Stimulated activated CD4-positive, alpha-beta T cell treated with anti-CD3 and anti-CD28 coated beads, Interleukin-1b, Interleukin-23, amount 100 ng/mL, for 48 hours (primary cell): ENCODE results near the gene HNMT.
"Not testable (repeated sequence)": the region's sequence is repeated elsewhere in the genome, so short reads cannot be mapped to it uniquely, and the experiment has no call there.

Experiments
- DNase-seq: peaks from one replicate; pipeline ENCODE4 v3.0.0-alpha.2; 2020

The HNMT gene

DNA sequence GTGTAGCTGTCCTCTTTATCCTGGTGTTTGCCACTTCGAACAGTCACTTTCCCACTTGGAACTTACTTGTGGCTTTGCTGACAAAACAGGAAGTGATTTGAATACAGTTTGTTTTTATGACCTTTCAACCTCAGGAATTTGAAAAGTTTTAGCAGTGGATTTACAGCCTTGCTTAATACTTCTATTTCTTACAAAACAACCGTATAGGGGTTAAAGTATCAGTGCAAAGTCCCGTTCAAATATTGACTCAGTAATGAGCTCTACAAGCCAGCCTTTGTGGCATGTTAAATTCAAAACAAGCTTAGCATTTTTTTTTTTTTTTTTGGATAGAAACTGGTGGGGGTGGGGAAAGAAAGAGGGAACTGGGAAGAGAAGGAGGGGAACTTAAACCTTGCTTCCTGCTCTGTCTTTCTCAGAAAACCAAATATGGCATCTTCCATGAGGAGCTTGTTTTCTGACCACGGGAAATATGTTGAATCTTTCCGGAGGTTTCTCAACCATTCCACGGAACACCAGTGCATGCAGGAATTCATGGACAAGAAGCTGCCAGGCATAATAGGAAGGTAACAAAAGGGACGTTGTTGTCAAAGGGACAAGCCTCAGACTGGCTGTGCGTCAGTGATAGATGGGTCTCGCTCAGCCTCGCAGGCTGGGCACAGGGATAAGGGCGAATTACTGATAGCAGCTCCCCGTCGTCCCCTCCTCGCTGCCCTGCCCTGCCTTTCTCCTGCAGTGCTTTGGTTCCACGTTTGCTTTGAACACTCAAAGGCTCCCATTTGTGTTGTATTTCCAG is at the start of gene HNMT:
Gene HNMT, plus strand, starts transcription at position 408 of the 793 bp plus-strand sequence. Its CDS starts 19 bp downstream, at position 427.
- DNase-seq: no peak

DNA sequence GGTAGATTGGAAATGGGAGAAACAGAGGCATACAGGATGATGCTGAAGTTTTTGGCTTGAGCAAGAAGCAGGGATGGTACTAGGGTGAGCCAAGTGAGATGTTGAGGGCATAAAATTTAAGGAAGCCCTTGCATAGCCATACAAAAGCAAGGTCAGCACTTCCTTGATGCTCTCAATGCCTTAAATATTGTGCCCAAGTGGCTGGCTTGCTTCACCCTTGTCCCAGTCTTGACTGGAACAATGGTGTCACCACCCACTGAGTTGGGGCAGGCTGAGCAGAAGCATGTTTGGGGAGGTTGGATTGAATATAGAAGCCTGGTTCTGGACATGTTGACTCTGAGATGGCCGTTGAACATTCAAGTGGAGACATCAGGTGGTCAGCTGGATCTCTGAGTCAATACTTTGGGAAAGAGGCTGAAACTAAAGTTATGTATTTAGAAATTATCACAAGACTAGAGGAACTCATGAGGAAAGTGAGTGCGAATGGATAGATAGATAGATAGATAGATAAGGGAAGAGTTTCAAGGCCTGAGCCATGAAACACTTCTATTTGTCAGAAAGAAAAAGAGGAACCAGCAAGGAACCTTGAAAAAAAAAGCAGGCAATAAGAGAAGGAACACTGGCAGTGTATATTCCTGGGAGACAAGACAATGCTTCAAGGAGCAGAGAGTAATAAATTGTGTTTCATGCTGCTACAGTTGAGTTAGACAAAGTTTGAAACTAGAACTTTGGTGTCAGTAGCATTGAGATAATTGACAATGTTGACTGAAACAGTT is 43.0 kb upstream of the HNMT start:
- DNase-seq: no peak

DNA sequence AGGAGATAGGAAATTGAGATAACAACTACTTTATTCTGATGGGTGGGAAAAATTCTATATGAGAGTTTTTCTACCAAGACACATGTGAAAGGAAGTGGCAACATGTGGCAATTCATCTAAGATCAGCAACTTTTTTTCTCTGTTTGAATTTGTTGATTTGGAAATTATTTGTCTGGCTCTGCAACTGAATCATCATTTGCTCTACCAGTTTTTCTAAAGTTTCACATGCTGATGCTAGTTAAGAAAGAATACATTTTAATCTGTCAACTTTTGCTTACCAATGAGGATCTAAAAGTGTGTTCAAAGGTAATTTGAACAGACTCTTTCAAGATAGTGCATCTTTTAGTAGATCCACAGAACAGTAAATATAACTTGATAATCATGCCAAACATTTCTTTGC is 42.1 kb upstream of the HNMT start:
- DNase-seq: not testable (repeated sequence)

DNA sequence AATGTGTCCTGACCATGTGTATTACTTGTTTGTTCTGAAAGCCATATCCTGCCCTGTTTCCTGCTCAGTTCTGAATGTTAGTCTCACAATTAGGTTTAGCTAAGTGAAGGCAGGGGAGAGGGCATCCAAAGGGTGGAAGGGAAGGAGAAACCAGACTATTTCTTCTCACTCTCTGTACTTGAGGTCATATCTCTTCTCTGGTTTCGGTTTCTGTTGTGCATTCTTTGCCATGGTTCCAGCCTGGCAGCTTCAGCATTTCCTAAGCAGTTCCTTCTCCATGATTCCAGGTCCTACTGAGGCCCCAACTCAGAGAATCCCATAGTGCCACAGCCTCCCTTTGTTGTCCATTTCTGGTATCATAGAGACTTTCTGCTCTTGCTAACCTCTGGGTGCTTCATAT is 40.3 kb upstream of the HNMT start:
- DNase-seq: no peak

DNA sequence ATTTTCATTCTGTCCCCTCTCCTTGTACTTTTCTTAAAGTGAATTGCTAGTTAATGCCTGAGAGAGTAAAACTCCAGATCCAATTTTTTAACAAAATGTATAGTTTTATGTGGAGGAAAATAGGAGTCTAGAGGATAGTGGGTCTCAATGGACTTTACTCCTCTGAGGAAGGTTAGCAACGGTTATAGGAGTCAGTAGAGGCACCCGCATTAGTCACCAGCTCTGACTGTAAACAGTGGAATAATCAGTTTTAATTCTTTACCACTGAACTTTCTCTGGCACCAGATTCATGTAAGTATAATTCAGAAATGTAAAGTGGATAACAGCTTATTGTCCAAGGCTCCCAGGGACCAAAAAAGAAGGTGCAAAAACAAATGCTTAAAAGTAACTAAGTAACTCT is 38.7 kb upstream of the HNMT start:
- no peak for DNase-seq

DNA sequence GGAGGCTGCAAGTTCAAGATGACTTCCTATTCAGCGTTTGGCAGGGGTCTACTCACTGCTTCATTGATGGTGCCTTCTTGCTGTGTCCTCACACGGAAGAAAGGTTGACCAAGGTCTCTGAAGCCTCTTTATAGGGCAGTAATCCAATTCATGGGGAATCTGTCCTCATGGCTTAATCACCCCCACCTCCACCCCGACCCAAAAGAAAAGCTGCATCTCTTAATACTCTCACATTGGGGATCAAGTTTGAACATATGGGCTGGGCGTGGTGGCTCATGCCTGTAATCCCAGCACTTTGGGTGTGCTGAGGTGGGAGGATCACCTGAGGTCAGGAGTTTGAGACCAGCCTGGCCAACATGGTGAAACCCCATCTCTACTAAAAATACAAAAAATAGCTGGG is 36.4 kb upstream of the HNMT start:
- no peak for DNase-seq

DNA sequence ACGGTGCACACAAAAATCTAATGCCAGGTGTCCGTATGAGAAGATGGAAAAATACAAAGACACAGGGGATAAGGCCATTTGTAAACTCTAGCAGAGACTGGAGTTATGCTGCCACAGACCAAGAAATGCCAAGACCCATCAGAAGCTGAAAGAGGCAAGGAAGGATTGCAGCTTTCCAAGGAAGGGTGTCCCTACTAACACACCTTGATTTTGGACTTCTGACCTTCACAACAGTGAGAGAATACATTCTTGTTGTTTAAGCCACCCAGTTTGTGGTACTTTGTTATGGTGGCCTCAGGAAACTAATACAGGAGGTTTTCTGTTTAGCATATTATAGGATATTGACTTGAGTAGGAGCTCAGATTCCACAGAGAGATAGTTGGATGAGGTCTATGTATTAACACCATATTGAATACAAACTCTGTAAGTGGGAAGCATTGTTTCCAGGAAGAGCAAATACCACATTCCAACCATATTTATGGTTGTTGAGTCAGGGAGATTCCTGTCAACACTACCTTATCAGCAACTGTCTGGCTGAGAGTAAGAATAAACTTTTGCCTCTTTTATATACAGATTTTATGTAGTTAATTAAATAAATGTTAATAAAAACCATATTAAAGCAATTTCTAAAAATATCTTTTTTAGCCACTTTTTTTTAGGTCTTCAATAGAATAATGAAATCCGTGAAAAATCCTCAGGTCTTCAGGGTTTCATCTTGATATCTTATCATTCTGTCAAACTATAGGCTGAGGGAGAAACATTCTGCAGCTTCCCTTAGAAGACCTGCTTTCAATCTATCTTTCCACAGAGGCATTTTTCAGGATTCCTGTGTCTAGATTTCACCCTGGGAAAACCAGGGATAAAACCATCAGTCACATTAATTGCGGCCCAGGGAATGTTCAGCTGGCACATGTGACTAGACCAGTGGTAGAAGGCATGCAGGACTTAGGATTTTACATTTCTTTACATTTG is 35.4 kb upstream of the HNMT start:
- DNase-seq: no peak

DNA sequence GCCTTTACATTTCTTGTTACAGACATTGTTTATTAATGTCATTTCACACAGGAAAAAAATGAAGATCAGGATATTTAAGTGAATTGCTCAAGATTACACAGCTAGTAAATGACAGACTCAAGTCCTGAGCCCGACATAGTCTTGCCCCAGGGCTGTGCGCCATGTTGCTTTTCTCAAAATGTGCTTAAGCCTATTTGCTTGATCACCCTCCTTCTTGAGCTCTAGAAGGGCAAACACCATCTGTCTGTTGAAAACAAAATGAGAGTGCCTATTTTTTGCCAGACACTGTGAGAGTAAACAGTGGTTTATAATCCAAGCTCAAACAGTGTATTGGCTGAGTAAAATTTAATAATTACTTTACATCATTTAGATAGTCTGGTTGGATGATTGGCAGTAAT is 34.8 kb upstream of the HNMT start:
- no peak for DNase-seq

DNA sequence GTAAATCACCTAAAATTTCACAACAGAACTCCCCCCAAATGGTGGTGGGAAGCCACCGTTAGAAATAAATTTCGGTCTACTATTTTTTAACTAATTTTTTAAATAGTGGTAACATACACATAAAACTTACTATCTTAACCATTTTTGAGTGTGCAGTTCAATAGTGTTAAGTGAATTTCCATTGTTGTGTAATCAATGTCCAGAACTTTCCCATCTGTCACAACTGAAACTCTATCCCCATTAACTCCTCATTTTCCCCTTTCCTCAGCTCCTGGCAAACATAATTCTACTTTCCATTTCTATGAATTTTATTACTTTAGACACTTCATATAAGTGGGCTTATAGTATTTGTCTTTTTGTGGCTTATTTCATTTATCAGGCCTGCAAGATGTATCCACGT is 34.1 kb upstream of the HNMT start:
- DNase-seq: no peak

DNA sequence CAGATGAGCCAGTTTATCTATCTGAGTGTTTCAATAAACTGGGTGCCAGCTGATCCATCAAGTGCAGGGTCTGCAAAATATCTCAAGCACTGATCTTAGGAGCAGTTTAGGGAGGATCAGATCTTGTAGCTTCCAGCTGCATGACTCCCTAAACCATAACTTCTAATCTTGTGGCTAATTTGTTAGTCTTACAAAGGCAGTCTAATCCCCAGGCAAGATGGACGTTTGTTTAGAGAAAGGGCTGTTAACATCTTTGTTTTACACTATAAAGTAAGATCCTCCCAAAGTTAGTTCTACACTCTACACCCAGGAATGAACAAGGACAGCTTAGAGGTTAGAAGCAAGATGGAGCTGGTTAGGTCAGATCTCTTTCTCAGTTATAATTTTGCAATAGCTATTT is 28.7 kb upstream of the HNMT start:
- no peak for DNase-seq

DNA sequence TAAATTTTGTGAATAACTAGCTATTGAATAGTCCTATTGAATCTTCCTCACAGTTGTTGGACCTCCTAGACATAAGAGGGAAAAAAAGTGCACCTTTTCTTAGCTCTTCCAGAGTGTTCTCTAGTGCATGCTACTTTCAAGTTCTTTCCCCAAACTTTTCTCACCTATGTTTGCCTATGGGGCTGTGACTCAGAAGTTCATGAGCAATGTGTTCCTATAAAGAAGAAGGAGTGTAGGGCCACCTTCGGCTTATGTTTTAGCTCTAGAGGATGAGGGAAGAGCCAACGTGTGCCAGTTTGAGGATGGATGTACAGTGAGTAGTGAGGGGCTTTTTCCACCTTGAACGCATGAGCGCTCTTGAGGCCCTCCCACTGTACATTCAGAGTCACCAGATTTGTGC is 27.0 kb upstream of the HNMT start:
- DNase-seq: no peak

DNA sequence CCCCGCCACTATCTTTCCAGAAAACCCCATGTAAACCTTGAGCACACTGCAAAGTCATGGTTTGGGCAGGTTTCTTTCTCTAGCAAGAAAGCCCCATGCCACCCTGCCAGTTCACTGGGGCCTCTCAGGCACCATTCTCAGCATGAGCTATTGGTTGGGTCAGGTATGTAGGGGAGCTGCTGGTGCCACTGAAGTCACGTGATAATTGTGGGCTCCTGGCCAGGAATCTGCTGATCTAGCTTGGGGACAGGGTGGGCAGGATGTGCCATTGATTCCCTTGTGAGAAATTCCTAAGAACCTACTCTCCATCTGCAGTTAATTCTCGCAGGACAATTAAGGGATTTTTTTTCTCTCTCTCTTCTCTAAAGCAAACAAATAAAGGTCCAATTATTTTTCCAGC is 26.5 kb upstream of the HNMT start:
- no peak for DNase-seq

DNA sequence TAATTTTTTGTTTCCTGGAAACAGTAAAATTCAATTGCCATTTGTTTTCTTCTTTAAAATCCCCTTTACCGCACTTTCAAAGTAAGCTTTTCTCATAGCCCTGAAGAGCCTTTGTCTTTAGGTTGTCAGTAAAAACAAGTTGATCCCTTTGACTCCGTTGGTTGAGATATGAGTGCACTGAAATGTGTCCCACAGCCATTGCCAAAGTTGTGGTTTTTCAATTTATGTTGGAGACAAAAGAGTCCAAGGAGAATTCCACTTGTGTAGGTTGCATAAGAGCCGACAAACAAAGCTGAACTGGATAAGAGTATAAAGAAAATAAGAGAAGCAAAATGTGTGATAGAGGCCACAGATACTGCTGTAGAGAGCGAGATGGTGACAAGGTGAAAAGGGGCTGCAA is 26.1 kb upstream of the HNMT start:
- no peak for DNase-seq

DNA sequence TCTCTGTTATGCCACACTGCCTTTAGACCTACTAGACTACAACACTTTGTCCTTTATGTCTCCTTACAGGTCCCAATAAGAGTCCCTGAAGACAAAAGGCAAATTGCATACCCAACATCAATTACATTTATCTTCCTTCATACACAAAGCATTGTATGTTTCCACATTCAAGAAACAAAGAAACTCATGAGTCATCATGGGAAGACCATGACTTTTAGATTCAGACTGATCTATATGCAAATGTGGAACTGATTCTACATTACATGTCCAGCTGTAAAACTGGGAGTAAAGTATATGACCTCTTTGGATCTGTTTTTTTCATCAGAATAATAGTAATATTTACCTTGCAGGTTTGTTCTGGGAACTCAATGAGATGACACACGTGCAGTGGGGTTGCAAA is 25.2 kb upstream of the HNMT start:
- DNase-seq: no peak

DNA sequence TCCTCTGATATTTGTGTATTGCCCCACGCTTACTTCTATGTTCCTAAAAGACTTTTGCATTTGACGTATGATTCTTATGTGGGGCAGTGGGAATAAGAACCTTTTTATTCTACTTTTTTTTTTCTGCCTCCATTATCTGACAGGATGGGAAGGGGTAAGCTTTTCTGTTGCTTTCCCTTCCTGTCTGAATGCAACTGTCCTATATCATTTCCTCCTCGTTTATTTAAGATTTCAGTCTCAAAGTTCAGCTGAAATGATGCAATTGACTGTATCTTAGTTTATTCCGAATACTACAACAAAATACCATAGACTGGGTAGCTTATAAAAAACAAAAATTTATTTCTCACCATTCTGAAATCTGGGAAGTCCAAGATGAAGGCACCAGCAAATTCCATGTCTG is 24.1 kb upstream of the HNMT start:
- no peak for DNase-seq

DNA sequence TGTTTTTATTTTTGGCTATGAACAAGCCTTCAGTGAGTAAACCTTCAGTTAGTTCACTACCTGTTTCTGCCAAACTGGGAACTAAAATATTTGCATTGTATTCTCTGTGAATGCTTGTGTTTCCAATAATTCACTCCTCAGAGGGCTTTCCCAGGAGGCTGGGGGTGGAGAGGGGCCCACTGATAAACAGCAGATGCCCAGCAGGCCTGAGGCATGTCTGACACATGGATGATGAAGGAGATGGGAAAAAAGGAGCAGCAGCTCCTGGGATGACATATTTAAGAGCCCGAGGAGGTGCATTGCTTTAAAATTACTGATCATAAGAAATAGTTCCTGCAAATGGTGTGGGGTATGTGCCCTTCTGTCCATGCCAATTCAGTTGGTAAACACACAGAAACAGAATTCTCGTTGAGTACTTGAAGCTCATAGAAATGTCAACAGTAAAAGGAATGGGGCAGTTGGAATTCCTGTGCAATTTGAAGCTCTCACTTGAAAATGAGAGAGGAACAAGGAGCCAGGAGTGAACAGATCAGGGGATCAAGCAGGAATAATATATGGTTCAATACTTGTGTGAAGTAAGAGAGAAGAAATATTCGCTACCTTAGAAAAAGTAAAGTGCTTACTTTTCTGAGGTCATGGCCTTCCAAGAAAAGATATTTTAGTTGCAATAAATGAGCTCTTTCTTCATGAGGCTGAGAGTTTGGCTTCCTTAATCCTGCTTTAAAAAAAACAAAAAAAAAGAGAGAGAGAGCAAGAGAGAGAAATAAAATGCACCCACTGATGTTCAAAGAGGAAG is 22.0 kb upstream of the HNMT start:
- no peak for DNase-seq

DNA sequence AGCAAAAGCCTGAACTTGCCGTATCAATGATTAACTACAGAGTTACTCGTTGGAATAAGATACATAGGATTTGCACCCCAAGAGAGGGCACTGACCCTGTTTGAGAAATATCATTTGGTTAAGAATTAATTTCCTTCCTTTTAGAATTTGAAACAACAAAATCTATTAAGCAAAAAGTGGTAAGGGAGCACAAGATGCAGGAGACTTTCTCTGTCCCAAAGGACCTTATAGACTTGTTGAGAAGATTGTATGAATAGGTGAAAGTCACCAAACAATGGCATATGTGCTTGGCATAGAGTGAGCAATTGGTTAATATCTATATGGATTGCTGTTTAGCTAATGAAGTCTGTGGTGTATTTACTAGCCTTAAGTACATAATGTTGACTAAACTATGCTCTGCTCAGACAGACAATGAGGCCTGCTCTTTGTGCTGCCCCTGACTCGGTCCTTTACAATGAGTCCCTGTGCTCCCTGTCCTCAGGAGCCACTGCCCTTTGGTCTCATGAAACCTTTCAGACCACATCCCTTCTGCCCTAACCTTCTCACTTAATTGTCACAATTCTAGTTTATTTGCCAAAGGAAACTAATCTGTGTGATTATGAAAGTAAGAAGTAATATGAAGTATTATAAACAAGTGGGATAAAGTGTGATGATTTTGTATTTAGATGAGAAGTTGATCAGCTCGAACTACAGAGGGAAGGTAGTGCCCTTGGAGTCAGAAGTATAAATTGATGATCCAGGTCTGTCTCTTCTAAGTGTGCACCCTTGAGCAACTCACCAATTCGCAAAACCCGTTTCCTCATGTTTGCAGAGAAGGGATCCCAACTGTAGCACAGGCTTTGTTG is 21.2 kb upstream of the HNMT start:
- DNase-seq: no peak

DNA sequence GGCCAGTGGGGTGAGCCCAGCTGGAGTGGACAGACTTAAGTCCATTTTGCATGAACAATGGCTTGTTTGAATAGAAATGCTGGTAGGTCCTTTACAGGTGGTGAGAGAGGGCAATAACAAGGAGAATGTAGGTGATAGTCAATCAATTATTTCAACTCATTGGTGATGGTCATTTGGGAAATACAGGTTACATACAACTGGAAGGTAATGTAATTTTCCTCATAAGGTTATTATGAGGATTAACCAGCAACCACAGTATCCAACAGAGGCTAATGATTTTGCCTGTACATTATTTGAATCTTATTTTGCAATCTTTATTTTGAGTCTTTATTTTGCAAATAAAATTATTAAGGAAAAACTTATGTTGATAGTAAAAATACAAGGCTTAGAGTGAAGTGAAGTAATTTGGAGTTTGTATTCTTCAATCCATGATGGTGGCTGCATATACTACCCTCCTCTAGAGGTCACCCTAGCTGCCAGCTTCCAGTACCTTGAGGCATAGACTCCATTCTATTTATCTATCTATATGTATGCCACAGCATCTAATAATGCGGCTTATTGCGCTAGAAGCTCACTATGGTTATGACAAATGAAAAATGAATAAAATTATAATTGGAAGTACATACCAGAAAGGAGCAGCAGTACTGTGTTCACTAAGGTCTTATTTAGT is 20.5 kb upstream of the HNMT start:
- DNase-seq: no peak

DNA sequence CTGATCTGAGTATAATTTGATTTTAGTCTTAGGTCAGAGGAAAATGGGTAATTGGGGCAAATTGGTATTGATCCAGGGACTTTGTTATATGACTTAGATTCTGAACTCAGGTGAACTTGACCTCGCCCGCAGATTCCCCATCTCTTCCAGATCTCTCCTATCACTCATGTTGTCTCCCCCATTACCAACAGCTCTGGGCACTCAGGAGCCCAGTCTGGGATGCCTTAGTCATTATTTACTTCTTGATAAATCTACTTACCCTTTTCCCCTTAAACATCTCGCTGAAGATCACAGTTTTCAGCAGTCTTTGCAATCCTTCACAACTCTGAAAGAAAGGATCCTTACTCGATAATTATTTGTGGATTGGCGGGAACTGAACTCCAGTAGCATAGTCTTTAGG is 19.6 kb upstream of the HNMT start:
- no peak for DNase-seq

DNA sequence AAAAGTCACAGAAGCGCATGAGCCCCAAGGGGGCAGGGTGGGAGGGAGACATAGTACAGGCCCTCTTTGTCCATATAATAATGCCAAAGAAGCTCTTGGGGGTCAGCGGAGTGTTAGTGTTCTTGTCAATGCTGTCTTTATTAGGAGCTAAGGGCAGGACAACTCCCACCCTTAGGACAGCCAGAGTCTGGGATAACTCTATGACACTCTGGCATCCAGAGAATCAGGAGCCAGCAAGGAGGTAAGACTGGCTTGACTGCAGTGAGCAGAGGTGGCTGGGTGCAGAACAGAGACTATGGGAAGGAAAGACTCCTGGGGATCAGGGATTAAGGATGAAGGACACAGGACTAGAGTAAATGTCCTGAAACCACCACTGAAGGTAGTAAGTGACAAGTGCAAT is 19.0 kb upstream of the HNMT start:
- no peak for DNase-seq

DNA sequence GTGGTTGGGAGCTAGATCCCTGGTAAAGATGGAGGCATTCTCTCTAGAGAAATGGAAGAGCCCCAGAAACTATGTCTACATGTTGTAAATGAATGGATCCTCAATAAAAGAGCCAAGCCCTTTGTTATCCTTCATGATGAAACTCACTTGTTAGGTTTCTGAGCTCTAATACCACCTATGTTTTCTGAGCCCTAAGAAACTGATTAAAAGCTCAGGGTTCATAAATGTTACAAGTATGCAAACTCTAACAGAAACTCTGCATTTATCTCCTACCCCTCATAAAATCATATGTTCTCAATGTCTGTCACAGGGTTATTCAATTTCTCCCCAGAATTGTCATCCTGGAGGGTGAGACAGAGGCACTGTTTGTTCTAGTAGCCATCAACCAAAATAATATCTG is 18.0 kb upstream of the HNMT start:
- DNase-seq: no peak
